Right lung (tissue), 10 donors: ENCODE measurements around the gene SAGE1. TPM values are rescaled to one million over a fixed set of nuclear protein-coding genes. Genes with fewer than 3 reads are reported as not detected.
"Not testable (repeated sequence)": the region's sequence is repeated elsewhere in the genome, so short reads cannot be mapped to it uniquely, and the experiment has no call there.

ENCODE experiments used
- DNase-seq, 2 donors: peaks; one replicate each; pipeline ENCODE4 v3.0.0-alpha.2; 2013
- long read RNA-seq, 8 donors: transcript quantifications; one replicate each; lab custom pipeline, GENCODE V29; 2026
- polyA plus RNA-seq, 5 donors: library from polyadenylated mRNA; unstranded; fragments of 120-200 nt; gene quantifications; one replicate each; pipeline versions ENCODE4 v1.2.1 to v1.2.3, GENCODE V29; 2013; ENCODE audit warnings: inconsistent platforms in 1 of 5, low replicate concordance in 1 of 5; ENCODE audit not compliant: insufficient read length in 5 of 5, insufficient read depth in 1 of 5

The SAGE1 gene, protein sequence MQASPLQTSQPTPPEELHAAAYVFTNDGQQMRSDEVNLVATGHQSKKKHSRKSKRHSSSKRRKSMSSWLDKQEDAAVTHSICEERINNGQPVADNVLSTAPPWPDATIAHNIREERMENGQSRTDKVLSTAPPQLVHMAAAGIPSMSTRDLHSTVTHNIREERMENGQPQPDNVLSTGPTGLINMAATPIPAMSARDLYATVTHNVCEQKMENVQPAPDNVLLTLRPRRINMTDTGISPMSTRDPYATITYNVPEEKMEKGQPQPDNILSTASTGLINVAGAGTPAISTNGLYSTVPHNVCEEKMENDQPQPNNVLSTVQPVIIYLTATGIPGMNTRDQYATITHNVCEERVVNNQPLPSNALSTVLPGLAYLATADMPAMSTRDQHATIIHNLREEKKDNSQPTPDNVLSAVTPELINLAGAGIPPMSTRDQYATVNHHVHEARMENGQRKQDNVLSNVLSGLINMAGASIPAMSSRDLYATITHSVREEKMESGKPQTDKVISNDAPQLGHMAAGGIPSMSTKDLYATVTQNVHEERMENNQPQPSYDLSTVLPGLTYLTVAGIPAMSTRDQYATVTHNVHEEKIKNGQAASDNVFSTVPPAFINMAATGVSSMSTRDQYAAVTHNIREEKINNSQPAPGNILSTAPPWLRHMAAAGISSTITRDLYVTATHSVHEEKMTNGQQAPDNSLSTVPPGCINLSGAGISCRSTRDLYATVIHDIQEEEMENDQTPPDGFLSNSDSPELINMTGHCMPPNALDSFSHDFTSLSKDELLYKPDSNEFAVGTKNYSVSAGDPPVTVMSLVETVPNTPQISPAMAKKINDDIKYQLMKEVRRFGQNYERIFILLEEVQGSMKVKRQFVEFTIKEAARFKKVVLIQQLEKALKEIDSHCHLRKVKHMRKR
- polyA plus RNA-seq = under 1 TPM in 2 of 5 donors, not detected in 3; 0.04 TPM
- long read RNA-seq, donor 1 = 0 reads
- long read RNA-seq, donor 2 = 0 reads
- long read RNA-seq, donor 3, partial matches to known transcripts = 15 of 15 reads
- long read RNA-seq, donor 3, other reads (novel, unspliced or antisense) = 0 of 15 reads
- long read RNA-seq, donor 4 = 0 reads
- long read RNA-seq, donor 5 = 0 reads
- long read RNA-seq, donor 6 = 0 reads
- long read RNA-seq, donor 7 = 0 reads
- long read RNA-seq, donor 8, partial matches to known transcripts = 0 of 8 reads
- long read RNA-seq, donor 8, other reads (novel, unspliced or antisense) = 8 of 8 reads

DNA sequence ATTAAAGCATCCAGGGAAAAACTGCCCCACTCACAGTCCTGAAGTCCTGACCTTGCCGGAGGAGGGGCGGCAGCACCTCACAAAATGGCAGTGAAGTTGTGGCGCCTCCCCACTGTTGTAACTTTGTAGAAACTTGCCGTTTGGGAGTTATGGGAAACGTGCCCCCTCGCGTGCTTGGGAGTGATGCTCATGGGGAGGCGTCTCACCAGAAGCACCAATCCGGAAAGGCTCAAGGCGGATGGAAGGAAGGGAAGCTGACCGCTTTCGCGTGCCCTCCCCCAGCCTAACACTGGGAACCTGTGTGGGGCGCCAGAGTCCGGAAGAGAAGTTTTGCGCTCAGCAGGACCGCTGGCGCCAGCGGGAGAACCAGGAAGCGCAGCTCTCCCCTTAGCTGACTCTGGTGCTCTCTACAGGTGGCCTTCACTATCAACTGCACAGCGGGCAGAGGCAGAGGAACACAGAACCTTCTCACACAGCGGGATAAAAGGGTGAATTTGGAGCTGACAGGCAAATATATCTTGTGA is at the start of gene SAGE1, which contains the start of gene CT45A10:
TSS of gene SAGE1 (plus strand) at position 423 of the 524 bp plus-strand sequence. CDS start 2,527 bp downstream, outside the sequence.
TSS of gene CT45A10 (minus strand) at position 151 of the 524 bp plus-strand sequence. CDS start 8,100 bp downstream, outside the sequence.
- no peak for DNase-seq

DNA sequence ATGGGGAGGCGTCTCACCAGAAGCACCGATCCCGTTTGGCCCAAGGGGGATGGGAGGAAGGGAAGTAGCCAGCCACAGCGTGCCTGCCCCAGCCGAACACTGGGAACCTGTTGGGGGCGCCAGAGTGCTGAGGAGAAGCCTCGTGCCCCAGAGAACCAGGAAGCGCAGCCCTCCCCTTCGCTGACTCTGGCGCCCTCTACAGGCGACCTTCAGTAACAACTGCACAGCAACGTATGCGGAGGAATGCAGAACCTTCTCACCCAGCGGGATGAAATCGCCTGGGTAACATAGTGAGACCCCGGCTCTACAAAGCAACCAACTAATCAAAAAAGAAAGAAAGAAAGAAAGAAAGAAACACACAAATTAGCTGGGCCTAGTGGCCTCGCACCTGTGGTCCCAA is 39.1 kb upstream of the SAGE1 start, which contains the start of gene CT45A8:
TSS of gene CT45A8 (minus strand) at position 101 of the 400 bp plus-strand sequence. CDS start 3,755 bp downstream, outside the sequence.
- not testable (repeated sequence) for DNase-seq

DNA sequence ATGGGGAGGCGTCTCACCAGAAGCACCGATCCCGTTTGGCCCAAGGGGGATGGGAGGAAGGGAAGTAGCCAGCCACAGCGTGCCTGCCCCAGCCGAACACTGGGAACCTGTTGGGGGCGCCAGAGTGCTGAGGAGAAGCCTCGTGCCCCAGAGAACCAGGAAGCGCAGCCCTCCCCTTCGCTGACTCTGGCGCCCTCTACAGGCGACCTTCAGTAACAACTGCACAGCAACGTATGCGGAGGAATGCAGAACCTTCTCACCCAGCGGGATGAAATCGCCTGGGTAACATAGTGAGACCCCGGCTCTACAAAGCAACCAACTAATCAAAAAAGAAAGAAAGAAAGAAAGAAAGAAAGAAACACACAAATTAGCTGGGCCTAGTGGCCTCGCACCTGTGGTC is 21.8 kb upstream of the SAGE1 start, which contains the start of gene CT45A9:
TSS of gene CT45A9 (minus strand) at position 101 of the 400 bp plus-strand sequence. CDS start 3,751 bp downstream, outside the sequence.
- DNase-seq = not testable (repeated sequence)

DNA sequence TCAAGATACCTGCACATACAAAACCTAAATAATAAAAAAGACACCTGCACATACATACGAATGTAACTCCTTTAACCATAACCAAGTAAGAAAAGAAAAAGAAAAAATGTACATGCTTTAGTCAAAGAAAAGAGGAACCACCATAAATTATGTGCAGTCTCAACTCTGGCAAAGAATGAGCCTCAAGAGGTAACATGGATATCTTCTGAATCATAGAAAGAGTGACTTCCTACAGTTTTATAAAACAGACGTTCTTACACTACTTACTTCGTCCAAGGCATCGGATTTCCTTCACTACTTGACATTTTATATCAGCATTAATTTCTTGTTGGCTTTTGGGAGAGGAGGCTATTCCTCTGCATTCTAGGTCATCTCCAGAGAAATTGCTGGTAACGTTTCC is 10.8 kb upstream of the SAGE1 start:
- DNase-seq = not testable (repeated sequence)

DNA sequence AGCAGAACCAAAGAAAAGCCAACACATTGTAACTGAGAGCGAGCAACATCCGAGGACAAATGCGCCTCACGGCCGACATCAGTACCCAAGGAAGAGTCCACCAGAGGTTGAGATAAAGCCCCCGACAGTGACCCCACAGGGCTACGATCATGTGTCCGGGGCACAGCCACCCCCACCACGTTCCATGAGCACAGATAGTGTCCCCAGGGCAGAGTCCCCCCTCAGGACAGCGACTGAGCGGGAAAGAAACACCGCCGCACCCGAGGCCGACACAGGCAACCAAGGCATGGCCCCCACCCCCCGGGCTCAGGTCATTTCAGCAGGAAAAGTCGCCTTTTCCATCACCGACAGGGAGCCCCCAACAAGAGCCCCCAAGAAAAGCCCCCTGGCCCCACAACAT is 5.3 kb upstream of the SAGE1 start:
- DNase-seq = not testable (repeated sequence)

DNA sequence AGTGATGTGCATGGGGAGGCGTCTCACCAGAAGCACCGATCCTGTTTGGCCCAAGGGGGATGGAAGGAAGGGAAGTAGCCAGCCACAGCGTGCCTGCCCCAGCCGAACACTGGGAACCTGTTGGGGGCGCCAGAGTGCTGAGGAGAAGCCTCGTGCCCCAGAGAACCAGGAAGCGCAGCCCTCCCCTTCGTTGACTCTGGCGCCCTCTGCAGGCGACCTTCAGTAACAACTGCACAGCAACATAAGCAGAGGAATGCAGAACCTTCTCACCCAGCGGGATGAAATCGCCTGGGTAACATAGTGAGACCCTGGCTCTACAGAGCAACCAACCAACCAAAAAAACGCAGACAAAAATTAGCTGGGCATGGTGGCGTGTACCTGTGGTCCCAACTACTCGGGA is 4.5 kb upstream of the SAGE1 start:
- DNase-seq = not testable (repeated sequence)

DNA sequence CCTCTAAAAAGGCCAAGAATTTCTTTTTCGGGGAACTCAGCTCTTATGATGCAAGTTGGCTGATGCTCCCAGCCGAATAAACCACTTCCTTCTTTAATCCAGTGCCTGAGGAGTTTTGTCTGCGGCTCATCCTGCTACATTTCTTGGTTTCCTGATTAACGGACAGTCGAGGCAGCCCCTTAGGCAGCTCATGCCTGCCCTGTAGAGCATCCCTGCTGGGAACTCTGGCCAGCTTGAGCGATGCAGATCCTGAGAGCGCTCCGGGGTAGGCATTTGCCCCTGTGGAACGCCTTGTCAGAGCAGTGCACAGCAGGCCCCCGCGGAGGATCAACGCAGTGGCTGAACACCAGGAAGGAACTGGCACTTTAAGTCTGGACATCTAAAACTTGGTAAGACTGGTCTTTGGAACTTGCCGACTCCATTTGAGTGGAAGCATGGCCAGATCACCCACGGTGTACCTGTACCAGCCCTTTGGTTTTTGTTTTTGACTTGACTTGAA is 3.4 kb upstream of the SAGE1 start:
- no peak for DNase-seq

DNA sequence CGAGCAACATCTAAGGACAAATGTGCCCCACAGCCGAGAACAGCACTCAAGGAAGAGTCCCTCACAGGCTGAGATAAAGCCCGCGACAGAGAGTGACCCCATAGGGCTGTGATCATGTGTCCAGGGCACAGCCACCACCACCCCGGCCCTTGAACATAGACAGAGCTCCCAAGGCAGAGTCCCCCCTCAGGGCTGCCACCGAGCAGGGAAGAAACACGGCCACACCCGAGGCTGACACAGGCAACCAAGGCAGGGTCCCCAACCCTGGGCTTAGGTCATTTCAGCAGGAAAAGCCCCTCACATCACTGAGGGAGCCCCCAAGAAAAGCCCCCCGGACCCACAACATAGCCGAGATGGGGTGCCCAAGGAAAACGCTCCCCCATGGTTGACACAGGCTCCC is 735 bp upstream of the SAGE1 start:
- DNase-seq = no peak

DNA sequence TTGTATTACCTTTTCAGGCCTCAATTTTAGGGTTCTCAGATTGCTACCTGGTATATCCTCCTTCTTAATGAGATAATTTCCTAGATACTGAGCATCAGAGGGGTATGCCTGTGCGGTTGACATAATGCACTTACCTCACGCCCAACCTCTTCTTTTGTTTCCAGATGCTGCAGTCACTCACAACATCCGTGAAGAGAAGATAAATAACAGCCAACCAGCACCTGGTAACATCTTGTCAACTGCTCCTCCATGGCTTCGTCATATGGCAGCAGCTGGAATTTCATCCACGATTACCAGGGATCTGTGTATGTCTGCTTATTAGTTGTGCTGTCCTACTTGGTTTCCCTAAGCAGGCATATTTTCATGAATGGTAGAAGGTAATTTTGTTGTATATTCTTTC is 16.7 kb downstream of the SAGE1 start:
- DNase-seq = no peak

DNA sequence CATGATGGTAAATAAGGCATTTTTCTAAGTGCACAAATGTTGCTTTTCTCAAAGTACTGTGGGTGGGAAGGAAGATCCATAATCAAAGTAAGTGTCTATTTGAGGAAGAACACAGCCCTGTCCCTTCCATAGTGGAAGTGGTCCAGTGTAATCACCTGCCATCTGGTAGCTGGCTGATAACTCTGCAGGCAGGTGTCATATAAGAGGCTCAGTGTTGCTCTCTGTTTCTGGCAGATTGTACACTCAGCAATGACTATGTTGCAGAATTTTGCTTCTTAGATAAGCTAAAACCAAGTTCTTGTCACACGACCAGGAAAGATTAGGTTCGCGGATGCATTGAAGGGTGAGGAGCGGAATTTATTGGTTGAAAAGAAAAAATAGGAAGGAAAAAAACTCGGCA is 20.9 kb downstream of the SAGE1 start:
- no peak for DNase-seq

DNA sequence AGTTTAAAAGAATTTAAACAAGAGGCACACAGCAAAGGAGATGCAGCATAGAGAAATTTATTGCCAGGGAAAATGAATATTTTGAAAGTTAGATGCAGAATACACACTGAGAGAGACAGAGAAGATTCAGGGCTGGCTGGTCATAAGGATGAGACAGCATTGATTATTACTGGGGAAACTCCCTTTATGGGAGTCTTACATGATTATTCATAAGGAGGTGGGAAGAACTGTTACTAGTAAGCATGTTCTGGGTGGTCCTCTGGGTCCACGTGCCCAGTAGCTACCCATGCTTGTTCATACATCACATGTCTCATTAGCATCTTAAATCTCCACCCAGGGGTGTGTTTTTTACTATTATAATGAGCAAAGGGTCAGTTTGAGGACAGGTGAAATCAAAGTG is 27.0 kb downstream of the SAGE1 start:
- DNase-seq = not testable (repeated sequence)

DNA sequence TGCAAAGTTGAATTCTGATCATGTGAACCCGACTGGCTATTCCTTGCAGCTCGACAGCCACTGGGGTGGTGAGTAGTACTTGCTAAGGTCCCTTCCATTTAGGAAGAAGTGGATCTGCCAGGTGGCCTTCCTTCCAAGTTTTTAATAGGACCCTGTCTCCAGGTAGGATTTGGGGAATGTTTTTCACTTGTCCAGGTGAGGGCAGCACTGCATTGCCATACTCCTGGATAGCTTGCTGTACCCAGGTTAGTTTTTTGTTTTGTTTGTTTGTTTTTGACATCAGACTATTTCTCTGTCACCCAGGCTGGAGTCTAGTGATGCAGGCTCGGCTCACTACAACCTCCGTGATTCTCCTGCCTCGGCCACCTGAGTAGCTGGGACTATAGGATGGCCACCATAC is 29.8 kb downstream of the SAGE1 start:
- no peak for DNase-seq

DNA sequence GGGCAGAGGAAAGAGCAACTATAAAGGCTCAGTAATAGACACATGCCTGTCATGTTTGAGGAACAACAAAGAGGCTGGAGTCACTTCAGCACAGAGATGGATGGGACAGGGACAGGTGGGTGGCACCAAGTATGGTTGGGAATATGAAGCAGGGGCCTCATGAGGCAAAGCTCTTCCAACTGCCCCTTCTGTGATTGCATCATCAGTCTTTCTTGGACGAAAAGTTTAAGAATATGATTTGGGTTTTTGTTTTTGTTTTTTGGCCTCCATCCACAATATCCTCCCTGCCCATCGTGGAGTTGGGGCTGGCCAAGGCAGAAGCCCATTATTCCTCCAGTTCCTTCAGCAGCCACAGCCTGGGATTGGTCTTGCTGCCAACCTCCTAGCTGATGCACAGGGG is 34.4 kb downstream of the SAGE1 start:
- no peak for DNase-seq

DNA sequence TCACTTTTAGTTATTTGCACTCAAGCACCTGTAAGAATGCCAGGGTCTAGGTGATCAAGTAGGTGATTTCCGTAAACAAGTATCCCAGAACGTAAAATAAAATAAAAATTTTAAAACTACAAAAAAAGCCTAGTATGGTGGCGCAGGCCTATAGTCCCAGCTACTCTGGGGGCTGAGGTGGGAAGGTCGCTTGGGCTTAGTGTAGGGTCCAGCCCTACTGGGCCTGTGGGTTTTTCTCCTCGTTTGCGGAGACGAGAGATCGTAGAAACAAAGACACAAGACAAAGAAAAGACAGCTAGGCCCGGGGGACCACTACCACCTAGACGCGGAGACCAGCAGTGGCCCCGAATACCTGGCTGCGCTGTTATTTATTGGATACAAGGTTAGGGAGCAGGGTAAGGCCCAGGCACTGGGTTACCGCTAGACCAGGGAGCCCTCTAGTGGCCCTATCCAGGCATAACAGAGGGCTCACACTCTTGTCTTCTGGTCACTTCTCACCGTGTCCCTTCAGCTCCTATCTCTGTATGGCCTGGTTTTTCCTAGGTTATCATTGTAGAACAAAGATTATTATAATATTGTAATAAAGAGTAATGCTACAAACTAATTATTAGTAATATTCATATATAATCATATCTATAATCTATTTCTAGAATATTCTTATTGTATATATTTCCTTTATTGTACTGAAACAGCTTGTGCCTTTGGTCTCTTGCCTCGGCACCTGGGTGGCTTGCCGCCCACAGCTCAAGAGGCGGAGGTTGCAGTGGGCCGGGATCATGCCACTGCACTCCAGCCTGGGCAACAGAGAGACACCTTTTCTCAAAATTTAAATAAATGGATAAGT is 38.4 kb downstream of the SAGE1 start:
- DNase-seq = peak in 1 of 2 donors; percentile 13

DNA sequence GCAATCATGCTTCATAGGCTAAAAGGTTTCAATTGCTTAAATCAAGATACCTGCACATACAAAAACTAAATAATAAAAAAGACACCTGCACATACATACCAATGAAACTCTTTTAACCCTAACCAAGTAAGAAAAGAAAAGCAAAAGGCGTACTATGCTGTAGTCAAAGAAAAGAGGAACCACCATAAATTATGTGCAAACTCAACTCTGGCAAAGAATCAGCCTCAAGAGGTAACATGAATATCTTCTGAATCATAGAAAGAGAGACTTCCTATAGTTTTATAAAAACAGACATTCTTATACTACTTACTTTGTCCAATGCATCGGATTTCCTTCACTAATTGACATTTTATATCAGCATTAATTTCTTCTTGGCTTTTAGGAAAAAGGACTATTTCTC is 51.0 kb downstream of the SAGE1 start:
- no peak for DNase-seq

DNA sequence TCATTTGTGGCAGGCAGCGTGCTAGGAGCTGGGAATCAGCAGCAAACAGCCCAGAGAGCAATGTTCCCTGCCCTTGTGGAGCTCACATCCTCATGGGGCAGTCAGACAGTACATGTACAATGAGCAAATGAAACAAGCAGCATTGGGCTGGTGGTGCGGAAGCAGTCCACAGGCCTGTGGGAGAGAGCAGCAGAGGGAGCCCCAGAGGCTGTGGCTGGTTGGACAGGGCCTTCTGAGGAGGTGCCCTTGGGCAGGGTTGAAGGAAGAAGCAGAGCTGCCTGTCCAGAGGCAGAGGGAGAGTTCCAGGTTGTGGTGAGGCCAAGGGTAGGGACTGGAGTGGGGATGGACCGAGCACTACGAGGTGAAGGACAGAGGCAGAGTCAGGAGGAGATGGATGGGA is 57.8 kb downstream of the SAGE1 start:
- no peak for DNase-seq
